WTC11 (cell line): ENCODE data around the gene ACBD4. TPM values are rescaled to one million over a fixed set of nuclear protein-coding genes. Genes with fewer than 3 reads are reported as not detected.
A peak's percentile ranks its signal among the peaks of the same experiment; 100 is the strongest.

Experiments used
- ATAC-seq: fragments of 200-7000 bp; cut with Tn5 transposase; 2 replicates; pipeline ENCODE4 v1.10.0; 2021; ENCODE audit warnings: mild to moderate bottlenecking, moderate library complexity
- CTCF ChIA-PET: fragments of 300-600 bp; sonication (Branson Sonifier 250); formaldehyde crosslinking; loops from one replicate; lab custom pipeline; 2021; ENCODE audit warnings: antibody characterized with exemption; lab: Charles Lee
- POLR2A ChIA-PET: fragments of 350-600 bp; sonication (Branson Sonifier 250); formaldehyde crosslinking; loops from one replicate; lab custom pipeline; 2021; ENCODE audit warnings: antibody characterized with exemption; lab: Charles Lee
- DNase-seq: peaks from one replicate; pipeline ENCODE4 v3.0.0; 2021; ENCODE audit warnings: low spot score
- H3K27ac Mint-ChIP-seq: 2 replicates; pipeline ENCODE4 v1.8.0; 2021; ENCODE audit warnings: mixed read lengths
- H3K27me3 Mint-ChIP-seq: 2 replicates; pipeline ENCODE4 v1.8.0; 2021; ENCODE audit warnings: low read depth, mild to moderate bottlenecking, moderate library complexity, mixed read lengths
- H3K36me3 Mint-ChIP-seq: 2 replicates; pipeline ENCODE4 v1.8.0; 2021; ENCODE audit warnings: mixed read lengths
- H3K4me1 Mint-ChIP-seq: 2 replicates; pipeline ENCODE4 v1.8.0; 2022; ENCODE audit warnings: mixed read lengths
- H3K4me3 Mint-ChIP-seq: 2 replicates; pipeline ENCODE4 v1.8.0; 2021; ENCODE audit warnings: mild to moderate bottlenecking, moderate library complexity, mixed read lengths
- H3K9me3 Mint-ChIP-seq: 2 replicates; pipeline ENCODE4 v1.8.0; 2021; ENCODE audit warnings: mixed read lengths
- ETV6 ChIP-seq: sonication (generic); formaldehyde crosslinking; IDR thresholded peaks from 2 replicates; pipeline ENCODE4 v1.8.1; 2022; ENCODE audit warnings: mild to moderate bottlenecking, missing genetic modification reagents
- FOXP1 ChIP-seq: sonication (generic); formaldehyde crosslinking; IDR thresholded peaks from 2 replicates; pipeline ENCODE4 v1.8.0; 2022; ENCODE audit warnings: missing genetic modification reagents, mild to moderate bottlenecking, moderate library complexity, borderline replicate concordance
- HMGA2 ChIP-seq: fragments of 250-450 bp; sonication (Bioruptor Pico); IDR thresholded peaks from 2 replicates; pipeline ENCODE4 v1.4.0; 2021; ENCODE audit warnings: mild to moderate bottlenecking, moderate library complexity
- JAZF1 ChIP-seq: fragments of 250-450 bp; sonication (Bioruptor Pico); IDR thresholded peaks from 2 replicates; pipeline ENCODE4 v1.9.0; 2021; ENCODE audit warnings: moderate library complexity, mild to moderate bottlenecking, inconsistent platforms
- KAT7 ChIP-seq: sonication (generic); formaldehyde crosslinking; IDR thresholded peaks from 2 replicates; pipeline ENCODE4 v1.8.1; 2023; ENCODE audit warnings: missing genetic modification reagents, mild to moderate bottlenecking, borderline replicate concordance
- NR3C1 ChIP-seq: sonication (generic); formaldehyde crosslinking; conservative IDR thresholded peaks from 2 replicates; pipeline ENCODE4 v1.8.1; 2023; ENCODE audit warnings: low read depth, mild to moderate bottlenecking, missing genetic modification reagents
- PRRX2 ChIP-seq: fragments of 250-450 bp; sonication (Bioruptor Pico); IDR thresholded peaks from 2 replicates; pipeline ENCODE4 v1.8.0; 2021; ENCODE audit warnings: mild to moderate bottlenecking
- SMAD4 ChIP-seq: sonication (generic); formaldehyde crosslinking; IDR thresholded peaks from 2 replicates; pipeline ENCODE4 v1.8.0; 2022; ENCODE audit warnings: mild to moderate bottlenecking, missing genetic modification reagents
- TEAD1 ChIP-seq: sonication (generic); formaldehyde crosslinking; IDR thresholded peaks from 2 replicates; pipeline ENCODE4 v1.8.0; 2022; ENCODE audit warnings: mild to moderate bottlenecking, missing genetic modification reagents
- TP53 ChIP-seq: sonication (generic); formaldehyde crosslinking; IDR thresholded peaks from 2 replicates; pipeline ENCODE4 v1.8.1; 2023; ENCODE audit warnings: mild to moderate bottlenecking, missing genetic modification reagents
- ZNF121 ChIP-seq: sonication (generic); formaldehyde crosslinking; IDR thresholded peaks from 2 replicates; pipeline ENCODE4 v1.8.0; 2023; ENCODE audit warnings: missing genetic modification reagents
- ZNF317 ChIP-seq: sonication (generic); formaldehyde crosslinking; IDR thresholded peaks from 2 replicates; pipeline ENCODE4 v1.8.1; 2023; ENCODE audit warnings: low read depth, mild to moderate bottlenecking, moderate library complexity, missing genetic modification reagents, borderline replicate concordance
- total RNA-seq: library from RNA; stranded (reverse); gene quantifications from 3 replicates; pipeline ENCODE4 v1.2.3, GENCODE V29; 2021
- TF ChIP-seq, protein P1 (sequence below): sonication (generic); formaldehyde crosslinking; IDR thresholded peaks from 2 replicates; pipeline ENCODE4 v1.8.1; 2023; ENCODE audit warnings: mild to moderate bottlenecking, missing genetic modification reagents, borderline replicate concordance
- TF ChIP-seq, protein P2 (sequence below): sonication (generic); formaldehyde crosslinking; IDR thresholded peaks from 2 replicates; pipeline ENCODE4 v1.8.0; 2023; ENCODE audit warnings: missing genetic modification reagents
- TF ChIP-seq, protein P3 (sequence below): fragments of 200-600 bp; IDR thresholded peaks from 2 replicates; pipeline ENCODE4 v1.8.0; 2022; ENCODE audit warnings: antibody characterized with exemption
- TF ChIP-seq, protein P4 (sequence below): sonication (generic); formaldehyde crosslinking; IDR thresholded peaks from 2 replicates; pipeline ENCODE4 v1.8.1; 2022; ENCODE audit warnings: low read depth, missing genetic modification reagents, borderline replicate concordance
- TF ChIP-seq, protein P5 (sequence below): sonication (generic); formaldehyde crosslinking; IDR thresholded peaks from 2 replicates; pipeline ENCODE4 v1.8.1; 2022; ENCODE audit warnings: mild to moderate bottlenecking, missing genetic modification reagents, moderate library complexity, borderline replicate concordance
- TF ChIP-seq, protein P6 (sequence below): sonication (generic); formaldehyde crosslinking; IDR thresholded peaks from 2 replicates; pipeline ENCODE4 v1.8.1; 2023; ENCODE audit warnings: mild to moderate bottlenecking, missing genetic modification reagents

Gene ACBD4
- total RNA-seq, 1 experiment from 2014 or later, result 12.7 TPM

DNA sequence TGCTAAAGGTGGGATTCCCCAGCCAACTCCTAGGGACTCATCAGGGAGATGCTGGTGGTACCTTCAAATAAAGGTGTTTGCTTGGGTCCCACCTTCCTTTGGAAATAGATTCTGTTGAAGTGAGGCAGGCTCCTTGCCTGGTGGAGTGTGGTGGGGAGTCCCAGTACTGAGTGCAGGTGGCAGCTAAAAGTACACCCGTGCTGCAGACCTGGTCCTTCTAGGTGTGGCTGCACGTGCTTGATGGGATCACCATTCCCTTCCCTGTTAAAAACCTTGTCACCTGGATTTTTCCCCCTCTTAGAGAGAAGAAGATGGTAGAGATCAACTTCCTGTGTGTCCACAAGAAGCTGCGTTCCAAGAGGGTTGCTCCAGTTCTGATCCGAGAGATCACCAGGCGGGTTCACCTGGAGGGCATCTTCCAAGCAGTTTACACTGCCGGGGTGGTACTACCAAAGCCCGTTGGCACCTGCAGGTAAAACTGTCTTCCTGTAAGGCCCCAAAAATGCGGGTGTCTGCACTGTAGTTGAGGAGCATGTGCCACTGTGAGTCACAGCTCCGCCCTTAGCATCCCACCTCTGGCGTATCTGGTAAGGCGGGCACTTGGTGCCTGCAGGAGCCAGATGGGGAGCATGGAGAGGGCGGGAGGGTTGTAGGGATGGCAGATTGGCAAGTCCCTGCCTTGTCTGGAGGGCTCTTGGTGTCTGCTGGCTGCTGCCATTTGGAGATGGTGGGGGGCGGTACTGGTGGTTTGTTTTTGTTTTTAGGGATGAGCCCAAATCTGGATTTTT lies 37.2 kb upstream of the ACBD4 start:
- POLR2A ChIA-PET, result interaction anchor here (0.5 to 0.9 kb wide), 2 partner anchors 11 to 107 kb away, joined by 3 read pairs; no protein-coding TSS in a partner anchor
- no peak overlapping the region; the same call in 1 of the 2 replicates for H3K27ac Mint-ChIP-seq
- H3K36me3 Mint-ChIP-seq, result peaks cover 73% of the 10 kb centered on the region
- TF ChIP-seq PRRX2 (CRISPR knock-in tag) (no peak), NR3C1 (CRISPR knock-in tag) (no peak), ZNF121 (CRISPR knock-in tag) (no peak), JAZF1 (CRISPR knock-in tag) (no peak), FOXP1 (no peak)
- TF ChIP-seq, protein P1, sequence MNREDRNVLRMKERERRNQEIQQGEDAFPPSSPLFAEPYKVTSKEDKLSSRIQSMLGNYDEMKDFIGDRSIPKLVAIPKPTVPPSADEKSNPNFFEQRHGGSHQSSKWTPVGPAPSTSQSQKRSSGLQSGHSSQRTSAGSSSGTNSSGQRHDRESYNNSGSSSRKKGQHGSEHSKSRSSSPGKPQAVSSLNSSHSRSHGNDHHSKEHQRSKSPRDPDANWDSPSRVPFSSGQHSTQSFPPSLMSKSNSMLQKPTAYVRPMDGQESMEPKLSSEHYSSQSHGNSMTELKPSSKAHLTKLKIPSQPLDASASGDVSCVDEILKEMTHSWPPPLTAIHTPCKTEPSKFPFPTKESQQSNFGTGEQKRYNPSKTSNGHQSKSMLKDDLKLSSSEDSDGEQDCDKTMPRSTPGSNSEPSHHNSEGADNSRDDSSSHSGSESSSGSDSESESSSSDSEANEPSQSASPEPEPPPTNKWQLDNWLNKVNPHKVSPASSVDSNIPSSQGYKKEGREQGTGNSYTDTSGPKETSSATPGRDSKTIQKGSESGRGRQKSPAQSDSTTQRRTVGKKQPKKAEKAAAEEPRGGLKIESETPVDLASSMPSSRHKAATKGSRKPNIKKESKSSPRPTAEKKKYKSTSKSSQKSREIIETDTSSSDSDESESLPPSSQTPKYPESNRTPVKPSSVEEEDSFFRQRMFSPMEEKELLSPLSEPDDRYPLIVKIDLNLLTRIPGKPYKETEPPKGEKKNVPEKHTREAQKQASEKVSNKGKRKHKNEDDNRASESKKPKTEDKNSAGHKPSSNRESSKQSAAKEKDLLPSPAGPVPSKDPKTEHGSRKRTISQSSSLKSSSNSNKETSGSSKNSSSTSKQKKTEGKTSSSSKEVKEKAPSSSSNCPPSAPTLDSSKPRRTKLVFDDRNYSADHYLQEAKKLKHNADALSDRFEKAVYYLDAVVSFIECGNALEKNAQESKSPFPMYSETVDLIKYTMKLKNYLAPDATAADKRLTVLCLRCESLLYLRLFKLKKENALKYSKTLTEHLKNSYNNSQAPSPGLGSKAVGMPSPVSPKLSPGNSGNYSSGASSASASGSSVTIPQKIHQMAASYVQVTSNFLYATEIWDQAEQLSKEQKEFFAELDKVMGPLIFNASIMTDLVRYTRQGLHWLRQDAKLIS (CRISPR knock-in tag), result no peak
- TF ChIP-seq, protein P2, sequence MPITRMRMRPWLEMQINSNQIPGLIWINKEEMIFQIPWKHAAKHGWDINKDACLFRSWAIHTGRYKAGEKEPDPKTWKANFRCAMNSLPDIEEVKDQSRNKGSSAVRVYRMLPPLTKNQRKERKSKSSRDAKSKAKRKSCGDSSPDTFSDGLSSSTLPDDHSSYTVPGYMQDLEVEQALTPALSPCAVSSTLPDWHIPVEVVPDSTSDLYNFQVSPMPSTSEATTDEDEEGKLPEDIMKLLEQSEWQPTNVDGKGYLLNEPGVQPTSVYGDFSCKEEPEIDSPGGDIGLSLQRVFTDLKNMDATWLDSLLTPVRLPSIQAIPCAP (CRISPR knock-in tag), result no peak
- TF ChIP-seq, protein P3, sequence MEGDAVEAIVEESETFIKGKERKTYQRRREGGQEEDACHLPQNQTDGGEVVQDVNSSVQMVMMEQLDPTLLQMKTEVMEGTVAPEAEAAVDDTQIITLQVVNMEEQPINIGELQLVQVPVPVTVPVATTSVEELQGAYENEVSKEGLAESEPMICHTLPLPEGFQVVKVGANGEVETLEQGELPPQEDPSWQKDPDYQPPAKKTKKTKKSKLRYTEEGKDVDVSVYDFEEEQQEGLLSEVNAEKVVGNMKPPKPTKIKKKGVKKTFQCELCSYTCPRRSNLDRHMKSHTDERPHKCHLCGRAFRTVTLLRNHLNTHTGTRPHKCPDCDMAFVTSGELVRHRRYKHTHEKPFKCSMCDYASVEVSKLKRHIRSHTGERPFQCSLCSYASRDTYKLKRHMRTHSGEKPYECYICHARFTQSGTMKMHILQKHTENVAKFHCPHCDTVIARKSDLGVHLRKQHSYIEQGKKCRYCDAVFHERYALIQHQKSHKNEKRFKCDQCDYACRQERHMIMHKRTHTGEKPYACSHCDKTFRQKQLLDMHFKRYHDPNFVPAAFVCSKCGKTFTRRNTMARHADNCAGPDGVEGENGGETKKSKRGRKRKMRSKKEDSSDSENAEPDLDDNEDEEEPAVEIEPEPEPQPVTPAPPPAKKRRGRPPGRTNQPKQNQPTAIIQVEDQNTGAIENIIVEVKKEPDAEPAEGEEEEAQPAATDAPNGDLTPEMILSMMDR, result no peak
- TF ChIP-seq, protein P4, sequence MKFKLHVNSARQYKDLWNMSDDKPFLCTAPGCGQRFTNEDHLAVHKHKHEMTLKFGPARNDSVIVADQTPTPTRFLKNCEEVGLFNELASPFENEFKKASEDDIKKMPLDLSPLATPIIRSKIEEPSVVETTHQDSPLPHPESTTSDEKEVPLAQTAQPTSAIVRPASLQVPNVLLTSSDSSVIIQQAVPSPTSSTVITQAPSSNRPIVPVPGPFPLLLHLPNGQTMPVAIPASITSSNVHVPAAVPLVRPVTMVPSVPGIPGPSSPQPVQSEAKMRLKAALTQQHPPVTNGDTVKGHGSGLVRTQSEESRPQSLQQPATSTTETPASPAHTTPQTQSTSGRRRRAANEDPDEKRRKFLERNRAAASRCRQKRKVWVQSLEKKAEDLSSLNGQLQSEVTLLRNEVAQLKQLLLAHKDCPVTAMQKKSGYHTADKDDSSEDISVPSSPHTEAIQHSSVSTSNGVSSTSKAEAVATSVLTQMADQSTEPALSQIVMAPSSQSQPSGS, result no peak
- H3K4me1 Mint-ChIP-seq, result no peaks in the 10 kb centered on the region
- ATAC-seq (no peak), DNase-seq (no peak)
- no peaks in the 10 kb centered on the region for H3K27me3 Mint-ChIP-seq
- H3K9me3 Mint-ChIP-seq, result no peaks in the 10 kb centered on the region
- CTCF ChIA-PET, result interaction anchor here (0.6 to 2.7 kb wide), 37 partner anchors 9 to 736 kb away, joined by 3 to 28 read pairs (median 6); partner anchors contain the start of genes ACBD4, GFAP, HEXIM2 and NMT1
- H3K4me3 Mint-ChIP-seq, result no peak overlapping the region

DNA sequence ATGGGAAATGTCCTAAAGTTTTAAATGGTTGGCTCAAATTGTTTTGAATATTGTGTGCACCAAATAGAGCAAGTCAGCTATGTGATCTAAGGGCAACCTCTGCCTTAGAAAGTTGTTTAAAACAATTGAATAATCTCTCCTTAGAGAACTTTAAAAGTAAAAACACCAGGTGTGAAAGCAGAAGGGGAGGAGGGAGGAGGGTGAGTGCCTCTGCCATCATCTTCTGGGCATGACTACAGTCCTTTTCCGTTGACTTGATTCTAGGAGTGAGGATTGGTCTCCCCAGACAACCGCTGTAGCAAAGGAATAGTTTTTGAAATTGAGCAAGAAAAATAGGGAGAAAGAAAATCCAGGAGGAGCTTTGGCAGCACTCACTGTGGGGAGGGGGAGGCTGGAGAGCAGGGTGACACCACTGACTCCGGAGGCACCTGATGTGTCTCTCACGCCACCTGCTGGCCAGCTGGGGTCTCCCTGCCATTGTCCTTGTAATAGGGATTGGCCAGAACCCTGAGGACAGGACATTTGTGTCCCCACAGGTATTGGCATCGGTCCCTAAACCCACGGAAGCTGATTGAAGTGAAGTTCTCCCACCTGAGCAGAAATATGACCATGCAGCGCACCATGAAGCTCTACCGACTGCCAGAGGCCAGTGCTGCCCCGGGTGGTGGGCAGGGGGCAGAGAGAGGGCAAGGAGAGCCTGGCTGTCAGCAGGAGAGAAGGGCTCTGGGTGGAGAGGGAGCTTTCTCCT lies 36.4 kb upstream of the ACBD4 start:
- Mint-ChIP-seq H3K36me3 (peaks cover 73% of the 10 kb centered on the region), H3K4me3 (no peak overlapping the region)
- POLR2A ChIA-PET, result interaction anchor here (0.5 to 0.9 kb wide), 2 partner anchors 10 to 106 kb away, joined by 3 read pairs; no protein-coding TSS in a partner anchor
- TF ChIP-seq, protein P5, sequence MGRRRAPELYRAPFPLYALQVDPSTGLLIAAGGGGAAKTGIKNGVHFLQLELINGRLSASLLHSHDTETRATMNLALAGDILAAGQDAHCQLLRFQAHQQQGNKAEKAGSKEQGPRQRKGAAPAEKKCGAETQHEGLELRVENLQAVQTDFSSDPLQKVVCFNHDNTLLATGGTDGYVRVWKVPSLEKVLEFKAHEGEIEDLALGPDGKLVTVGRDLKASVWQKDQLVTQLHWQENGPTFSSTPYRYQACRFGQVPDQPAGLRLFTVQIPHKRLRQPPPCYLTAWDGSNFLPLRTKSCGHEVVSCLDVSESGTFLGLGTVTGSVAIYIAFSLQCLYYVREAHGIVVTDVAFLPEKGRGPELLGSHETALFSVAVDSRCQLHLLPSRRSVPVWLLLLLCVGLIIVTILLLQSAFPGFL, result no peak
- TF ChIP-seq ZNF317 (CRISPR knock-in tag), result no peak
- TF ChIP-seq HMGA2, result no peak
- no peak for TF ChIP-seq SMAD4 (CRISPR knock-in tag)
- TF ChIP-seq, protein P3, result peak; percentile 82
- no peak for TF ChIP-seq TEAD1 (CRISPR knock-in tag)
- TF ChIP-seq KAT7 (CRISPR knock-in tag), result no peak
- TF ChIP-seq ETV6 (CRISPR knock-in tag), result no peak
- TF ChIP-seq TP53 (CRISPR knock-in tag), result no peak
- TF ChIP-seq, protein P6, sequence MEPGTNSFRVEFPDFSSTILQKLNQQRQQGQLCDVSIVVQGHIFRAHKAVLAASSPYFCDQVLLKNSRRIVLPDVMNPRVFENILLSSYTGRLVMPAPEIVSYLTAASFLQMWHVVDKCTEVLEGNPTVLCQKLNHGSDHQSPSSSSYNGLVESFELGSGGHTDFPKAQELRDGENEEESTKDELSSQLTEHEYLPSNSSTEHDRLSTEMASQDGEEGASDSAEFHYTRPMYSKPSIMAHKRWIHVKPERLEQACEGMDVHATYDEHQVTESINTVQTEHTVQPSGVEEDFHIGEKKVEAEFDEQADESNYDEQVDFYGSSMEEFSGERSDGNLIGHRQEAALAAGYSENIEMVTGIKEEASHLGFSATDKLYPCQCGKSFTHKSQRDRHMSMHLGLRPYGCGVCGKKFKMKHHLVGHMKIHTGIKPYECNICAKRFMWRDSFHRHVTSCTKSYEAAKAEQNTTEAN (CRISPR knock-in tag), result no peak
- no peak for TF ChIP-seq NR3C1 (CRISPR knock-in tag)

More for the DNA sequence above, 36.4 kb upstream of the ACBD4 start:
- Mint-ChIP-seq H3K27me3 (no peaks in the 10 kb centered on the region), H3K9me3 (no peaks in the 10 kb centered on the region), H3K4me1 (no peaks in the 10 kb centered on the region), H3K27ac (peak overlapping the region; percentile 87)
- DNase-seq, result peak; percentile 94
- peak; percentile 96 for ATAC-seq
- CTCF ChIA-PET, result interaction anchor here (0.6 to 2.7 kb wide), 43 partner anchors 10 to 232 kb away, joined by 3 to 28 read pairs (median 5); partner anchors contain the start of genes ACBD4, EFTUD2, GFAP and HEXIM2
